Right lobe of liver (tissue), 6 donors: ENCODE results near the gene OR6C3. TPM values are rescaled to one million over a fixed set of nuclear protein-coding genes. Genes with fewer than 3 reads are reported as not detected.

Experiments
- ATAC-seq, 4 donors: fragments of 200-7000 bp; cut with Tn5 transposase; one replicate each; pipeline ENCODE4 v1.9.1; 2020; ENCODE audit warnings: mild to moderate bottlenecking in 4 of 4, moderate library complexity in 4 of 4
- DNase-seq, 3 donors: peaks; one replicate each; pipeline ENCODE4 v3.0.0-alpha.2; 2020
- H3K27ac ChIP-seq, 3 donors: fragments of 200-600 bp; one replicate each; pipeline ENCODE4 v1.8.0; 2022
- H3K27me3 ChIP-seq, 2 donors: fragments of 200-600 bp; one replicate each; pipeline ENCODE4 v1.8.0; 2022
- H3K36me3 ChIP-seq, 4 donors: fragments of 200-600 bp; sonication (generic) in 1 of 4; one replicate each; pipeline versions ENCODE4 v1.5.1 to v1.8.0; 2017 to 2022; ENCODE audit warnings: control low read depth in 1 of 4
- H3K4me1 ChIP-seq, 4 donors: fragments of 200-600 bp; sonication (generic) in 1 of 4; one replicate each; pipeline versions ENCODE4 v1.5.1 to v1.8.0; 2017 to 2022; ENCODE audit warnings: control low read depth in 1 of 4
- H3K4me3 ChIP-seq, 3 donors: fragments of 200-600 bp; one replicate each; pipeline ENCODE4 v1.8.0; 2022
- H3K9me3 ChIP-seq, 4 donors: fragments of 200-600 bp; sonication (generic) in 1 of 4; one replicate each; pipeline versions ENCODE4 v1.5.1 to v1.8.0; 2017 to 2022; ENCODE audit warnings: control low read depth in 1 of 4
- POLR2A ChIP-seq: fragments of 450-650 bp; IDR thresholded peaks from one replicate; pipeline ENCODE4 v1.6.1; 2017; ENCODE audit warnings: antibody characterized with exemption, mild to moderate bottlenecking
- WGBS: methylation state at CpG from one replicate; pipeline ENCODE4 v1.1.6; 2018; ENCODE audit warnings: low coverage, low lambda C conversion rate; ENCODE audit not compliant: insufficient coverage; ENCODE audit errors: missing lambda C conversion rate; 5-methylcytosine and 5-hydroxymethylcytosine counted together
- intact Hi-C, 2 donors: fragments of 100-400 bp; cut with DNase I; formaldehyde crosslinking; loops; one replicate each; pipeline versions ENCODE4 v1.11.2 to v1.14.1; 2022
- long read RNA-seq: library from polyadenylated mRNA; unstranded; transcript quantifications from one replicate; pipeline ENCODE4 v2.0.0, GENCODE V29; 2019
- total RNA-seq, 6 experiments: library from RNA; depleted of rRNA in 2 of 6; stranded (reverse); fragments of >200 nt in 2 of 6; fragmentation: NEBNext Ultra II Directional in 3 of 6; extraction: Animal tissue kit (Norgen Biotek cat#: 25700) in 3 of 6; gene quantifications; one replicate each; pipeline versions ENCODE4 v1.1.0 to v1.2.4, GENCODE V29; 2016 to 2023
- TF ChIP-seq, protein P1 (sequence below), 4 donors: fragments of 200-600 bp in 3 of 4; fragments of 450-650 bp in 1 of 4; IDR thresholded peaks; one replicate each; pipeline versions ENCODE4 v1.5.1 to v1.8.0; 2016 to 2022; ENCODE audit warnings: antibody characterized with exemption in 4 of 4, mild to moderate bottlenecking in 2 of 4
- donor health status: DM: no; HTN: yes; CAD: no.
- donor health status: DM: no; HTN: no; CAD: no.
- donor health status: DM: no; HTN: no; CAD: no.
- donor health status: DM: no; HTN: yes; CAD: no.
- donor health status: DM: no; HTN: yes; CAD: no.

OR6C3 gene
- not detected for total RNA-seq
- long read RNA-seq, result 0 reads

DNA sequence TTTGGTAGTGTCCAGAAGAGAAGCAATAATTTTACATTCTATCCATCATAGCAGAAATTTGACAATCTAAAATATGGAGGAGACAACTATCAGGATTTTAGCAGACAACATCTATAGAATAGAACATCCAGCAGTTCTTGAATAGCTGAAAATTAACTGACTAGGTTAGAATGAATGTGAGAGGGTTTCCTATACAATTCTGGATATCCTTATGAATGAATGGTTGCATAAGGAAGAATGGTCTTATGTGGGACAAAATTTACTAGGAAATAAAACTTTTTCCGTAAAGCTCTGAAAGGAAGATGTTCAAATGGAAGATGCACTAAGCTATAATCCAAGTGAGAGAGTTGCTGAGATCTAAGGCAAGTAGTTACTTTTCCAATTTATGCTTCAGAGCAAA is at the start of gene OR6C3:
OR6C3 (plus strand) TSS at position 301 of the 400 bp plus-strand sequence. CDS start 955 bp downstream, outside the sequence.
- WGBS, result 83% methylated on average over 1 of the region's 1 CpG

DNA sequence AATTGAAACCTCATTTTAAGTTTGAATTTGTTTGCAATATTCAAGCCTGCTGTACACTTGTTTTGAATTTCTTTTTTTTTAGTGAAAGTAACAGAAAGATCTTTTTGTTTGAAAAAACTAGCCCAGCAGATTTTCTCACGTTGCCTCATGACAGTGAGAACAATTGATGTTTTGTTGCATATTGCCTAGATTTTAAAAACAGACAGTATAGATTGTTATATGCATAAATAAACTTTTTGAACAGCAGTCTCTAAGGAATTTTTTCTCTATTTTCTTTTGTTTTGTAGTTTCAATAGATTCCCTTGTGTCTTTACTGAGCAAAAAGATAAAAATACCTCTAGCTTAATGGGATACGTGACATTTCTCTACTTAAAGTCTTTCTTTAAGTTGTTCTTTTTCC is 49.6 kb upstream of the OR6C3 start:
- Histone ChIP-seq H3K4me3 (no peak overlapping the region), H3K27ac (no peak overlapping the region), H3K36me3 (no peaks in the 10 kb centered on the region), H3K9me3 (no peaks in the 10 kb centered on the region), H3K4me1 (no peaks in the 10 kb centered on the region), H3K27me3 (no peaks in the 10 kb centered on the region)
- intact Hi-C loops, result no loop called here
- WGBS, result 53% methylated on average over 2 of the region's 2 CpGs
- DNase-seq (no peak), ATAC-seq (no peak)
- no peak for TF ChIP-seq POLR2A
- TF ChIP-seq, protein P1, sequence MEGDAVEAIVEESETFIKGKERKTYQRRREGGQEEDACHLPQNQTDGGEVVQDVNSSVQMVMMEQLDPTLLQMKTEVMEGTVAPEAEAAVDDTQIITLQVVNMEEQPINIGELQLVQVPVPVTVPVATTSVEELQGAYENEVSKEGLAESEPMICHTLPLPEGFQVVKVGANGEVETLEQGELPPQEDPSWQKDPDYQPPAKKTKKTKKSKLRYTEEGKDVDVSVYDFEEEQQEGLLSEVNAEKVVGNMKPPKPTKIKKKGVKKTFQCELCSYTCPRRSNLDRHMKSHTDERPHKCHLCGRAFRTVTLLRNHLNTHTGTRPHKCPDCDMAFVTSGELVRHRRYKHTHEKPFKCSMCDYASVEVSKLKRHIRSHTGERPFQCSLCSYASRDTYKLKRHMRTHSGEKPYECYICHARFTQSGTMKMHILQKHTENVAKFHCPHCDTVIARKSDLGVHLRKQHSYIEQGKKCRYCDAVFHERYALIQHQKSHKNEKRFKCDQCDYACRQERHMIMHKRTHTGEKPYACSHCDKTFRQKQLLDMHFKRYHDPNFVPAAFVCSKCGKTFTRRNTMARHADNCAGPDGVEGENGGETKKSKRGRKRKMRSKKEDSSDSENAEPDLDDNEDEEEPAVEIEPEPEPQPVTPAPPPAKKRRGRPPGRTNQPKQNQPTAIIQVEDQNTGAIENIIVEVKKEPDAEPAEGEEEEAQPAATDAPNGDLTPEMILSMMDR (IDR thresholded peaks at IDR 0.05), result no peak

More for the DNA sequence above, at the start of gene OR6C3:
- H3K9me3 ChIP-seq, result no peaks in the 10 kb centered on the region
- no peak for DNase-seq
- H3K27me3 ChIP-seq, result no peaks in the 10 kb centered on the region
- H3K4me1 ChIP-seq, result no peaks in the 10 kb centered on the region
- no peak for ATAC-seq
- H3K36me3 ChIP-seq, result no peaks in the 10 kb centered on the region
- H3K27ac ChIP-seq, result no peak within 1 kb of the TSS
- no peak for TF ChIP-seq POLR2A
- TF ChIP-seq, protein P1 (IDR thresholded peaks at IDR 0.05), result no peak
- intact Hi-C loops, result no loop called here
- H3K4me3 ChIP-seq, result no peak within 1 kb of the TSS

DNA sequence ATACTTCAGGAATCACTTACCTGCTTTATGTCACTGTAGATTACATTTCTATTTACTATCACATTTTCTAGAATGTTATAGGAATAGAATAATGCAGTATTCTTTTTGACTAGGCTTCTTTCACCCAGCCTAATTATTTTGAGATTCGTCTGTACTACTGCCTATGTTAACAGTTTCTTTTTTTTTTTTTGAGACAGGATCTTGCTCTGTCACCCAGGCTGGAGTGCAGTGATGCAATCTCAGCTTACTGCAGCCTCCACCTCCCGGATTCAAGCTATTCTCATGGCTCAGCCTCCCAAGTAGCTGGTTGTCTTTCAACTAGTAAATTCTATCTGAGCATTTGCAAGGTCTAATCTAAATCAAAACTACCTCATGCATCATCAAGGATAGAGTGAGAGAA is 40.5 kb upstream of the OR6C3 start:
- TF ChIP-seq POLR2A, result no peak
- TF ChIP-seq, protein P1 (IDR thresholded peaks at IDR 0.05), result no peak
- WGBS, result 22% methylated on average over 2 of the region's 2 CpGs
- intact Hi-C loops, result no loop called here

DNA sequence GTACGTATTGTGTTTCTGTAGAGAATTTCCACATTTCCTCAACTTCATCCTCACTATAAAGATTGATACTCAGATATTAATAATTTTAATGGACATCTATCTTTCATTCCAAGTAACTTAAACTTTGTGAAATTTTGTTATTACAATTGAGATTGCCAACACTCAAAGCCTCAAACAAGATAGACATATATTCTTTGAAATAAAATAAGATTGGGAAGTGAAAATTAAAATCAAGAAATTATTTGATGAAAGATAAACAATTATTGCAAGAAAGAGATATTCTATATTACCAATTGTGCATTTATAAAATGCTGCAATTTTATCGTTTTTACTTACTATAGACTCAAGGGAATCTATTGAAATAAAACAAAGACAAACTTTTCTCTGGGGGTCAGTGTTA is 34.1 kb upstream of the OR6C3 start, which contains the start of gene OR6C6:
OR6C6 (minus strand) TSS at position 101 of the 400 bp plus-strand sequence. CDS start 1,337 bp downstream, outside the sequence.
- TF ChIP-seq, protein P1 (IDR thresholded peaks at IDR 0.05), result no peak
- no peak for TF ChIP-seq POLR2A
- 68% methylated on average over 2 of the region's 2 CpGs for WGBS
- Histone ChIP-seq H3K4me1 (no peaks in the 10 kb centered on the region), H3K9me3 (no peaks in the 10 kb centered on the region), H3K27me3 (no peaks in the 10 kb centered on the region), H3K27ac (no peak within 1 kb of the TSS), H3K4me3 (no peak within 1 kb of the TSS), H3K36me3 (no peaks in the 10 kb centered on the region)
- DNase-seq (no peak), ATAC-seq (no peak)
- intact Hi-C loops, result no loop called here

More for the DNA sequence above, 40.5 kb upstream of the OR6C3 start:
- H3K27ac ChIP-seq, result no peak overlapping the region
- H3K4me1 ChIP-seq, result no peaks in the 10 kb centered on the region
- no peaks in the 10 kb centered on the region for H3K36me3 ChIP-seq
- DNase-seq, result no peak
- no peaks in the 10 kb centered on the region for H3K9me3 ChIP-seq
- no peak for ATAC-seq
- no peaks in the 10 kb centered on the region for H3K27me3 ChIP-seq
- no peak overlapping the region for H3K4me3 ChIP-seq

DNA sequence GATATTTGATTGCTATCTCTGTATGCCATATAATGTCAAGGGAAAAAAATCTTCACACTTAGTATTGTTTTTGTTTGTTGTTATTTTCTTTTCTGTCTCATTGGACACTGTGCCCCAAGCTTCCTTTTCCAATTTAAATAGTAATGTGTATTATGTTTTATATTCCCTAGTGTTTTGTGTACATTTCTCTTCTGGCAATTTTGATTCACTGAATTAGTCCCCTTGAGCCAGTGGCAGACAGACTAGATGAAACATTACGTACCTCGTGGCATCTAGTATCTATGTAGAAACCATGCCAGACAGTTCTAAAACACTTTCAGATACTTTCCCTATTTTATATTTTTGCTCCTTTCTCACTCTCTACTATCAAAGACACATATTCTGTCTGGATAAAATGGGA is 16.5 kb upstream of the OR6C3 start, which contains the start of gene OR6C1:
OR6C1 (plus strand) TSS at position 301 of the 400 bp plus-strand sequence. CDS start 6,257 bp downstream, outside the sequence.
- Histone ChIP-seq H3K4me3 (no peak within 1 kb of the TSS), H3K4me1 (no peaks in the 10 kb centered on the region), H3K27me3 (peaks cover 0 to 2% of the 10 kb centered on the region in 2 donors), H3K27ac (no peak within 1 kb of the TSS), H3K9me3 (no peaks in the 10 kb centered on the region), H3K36me3 (no peaks in the 10 kb centered on the region)
- no peak for DNase-seq
- no peak for ATAC-seq
- intact Hi-C loops, result no loop called here
- TF ChIP-seq, protein P1 (IDR thresholded peaks at IDR 0.05), result no peak
- no peak for TF ChIP-seq POLR2A
- WGBS, result 83% methylated on average over 2 of the region's 2 CpGs
